Prostate gland (tissue), 2 donors: Measurements from ENCODE around the gene TOP1.

Experiments
- POLR2A ChIP-seq: fragments of 450-650 bp; IDR thresholded peaks from one replicate; pipeline ENCODE4 v1.6.1; 2016; ENCODE audit warnings: antibody characterized with exemption, mild to moderate bottlenecking
- POLR2AphosphoS5 ChIP-seq: sonication (generic); formaldehyde crosslinking; IDR thresholded peaks from one replicate; pipeline ENCODE4 v1.6.1; 2017; ENCODE audit warnings: antibody characterized with exemption
- TF ChIP-seq, protein P1 (sequence below), 4 experiments: fragments of 200-600 bp in 2 of 4; fragments of 450-650 bp in 2 of 4; sonication (generic) in 2 of 4; IDR thresholded peaks; 1 replicate in 3 of 4; 2 replicates in 1 of 4; pipeline ENCODE4 v1.5.1; 2016 to 2019; ENCODE audit warnings: antibody characterized with exemption in 4 of 4, mild to moderate bottlenecking in 2 of 4, moderate library complexity in 2 of 4

DNA sequence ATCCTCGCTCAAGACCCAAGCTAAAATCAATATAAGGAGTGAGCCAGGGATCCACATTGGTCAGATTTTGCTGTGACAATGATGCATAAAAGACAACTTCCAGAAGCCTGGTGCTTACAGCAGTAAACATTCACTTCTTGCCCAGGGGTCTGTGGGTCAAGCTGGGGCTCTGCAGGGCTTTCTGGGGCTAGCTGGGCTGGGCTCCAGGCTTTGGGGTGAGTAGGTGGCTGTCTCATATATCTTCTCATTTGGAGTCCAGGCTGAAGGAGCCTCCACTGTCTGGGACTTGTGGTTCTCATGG is 25.8 kb upstream of the TOP1 start:
- TF ChIP-seq, protein P1, sequence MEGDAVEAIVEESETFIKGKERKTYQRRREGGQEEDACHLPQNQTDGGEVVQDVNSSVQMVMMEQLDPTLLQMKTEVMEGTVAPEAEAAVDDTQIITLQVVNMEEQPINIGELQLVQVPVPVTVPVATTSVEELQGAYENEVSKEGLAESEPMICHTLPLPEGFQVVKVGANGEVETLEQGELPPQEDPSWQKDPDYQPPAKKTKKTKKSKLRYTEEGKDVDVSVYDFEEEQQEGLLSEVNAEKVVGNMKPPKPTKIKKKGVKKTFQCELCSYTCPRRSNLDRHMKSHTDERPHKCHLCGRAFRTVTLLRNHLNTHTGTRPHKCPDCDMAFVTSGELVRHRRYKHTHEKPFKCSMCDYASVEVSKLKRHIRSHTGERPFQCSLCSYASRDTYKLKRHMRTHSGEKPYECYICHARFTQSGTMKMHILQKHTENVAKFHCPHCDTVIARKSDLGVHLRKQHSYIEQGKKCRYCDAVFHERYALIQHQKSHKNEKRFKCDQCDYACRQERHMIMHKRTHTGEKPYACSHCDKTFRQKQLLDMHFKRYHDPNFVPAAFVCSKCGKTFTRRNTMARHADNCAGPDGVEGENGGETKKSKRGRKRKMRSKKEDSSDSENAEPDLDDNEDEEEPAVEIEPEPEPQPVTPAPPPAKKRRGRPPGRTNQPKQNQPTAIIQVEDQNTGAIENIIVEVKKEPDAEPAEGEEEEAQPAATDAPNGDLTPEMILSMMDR (IDR thresholded peaks at IDR 0.05): no peak
- no peak for TF ChIP-seq POLR2A
- TF ChIP-seq POLR2AphosphoS5: no peak
